CMK (cell line): Measurements from ENCODE around the gene ATXN1.

ENCODE experiments used
- DNase-seq: peaks from one replicate; pipeline ENCODE4 v3.0.0-alpha.2; 2010; ENCODE audit warnings: low read depth

ATXN1 gene

GRCh38 chr6:16533721-16534136 lies 227.5 kb downstream of the ATXN1 start:
- DNase-seq, result no peak

- DNase-seq, result no peak
Observed at GRCh38 chr6:16533210-16533609, 228.1 kb downstream of the ATXN1 start.

GRCh38 chr6:16527691-16528090 lies 233.6 kb downstream of the ATXN1 start:
- DNase-seq, result no peak

GRCh38 chr6:16524380-16524707 lies 236.9 kb downstream of the ATXN1 start:
- DNase-seq, result no peak

GRCh38 chr6:16523606-16524379 lies 237.5 kb downstream of the ATXN1 start:
- peak; percentile 53 for DNase-seq

GRCh38 chr6:16522937-16523336 lies 238.3 kb downstream of the ATXN1 start:
- DNase-seq, result no peak

GRCh38 chr6:16521528-16521927 lies 239.7 kb downstream of the ATXN1 start:
- no peak for DNase-seq

- no peak for DNase-seq
Observed at GRCh38 chr6:16519265-16520242, 241.7 kb downstream of the ATXN1 start.

GRCh38 chr6:16518265-16518664 lies 243.0 kb downstream of the ATXN1 start:
- DNase-seq, result no peak

GRCh38 chr6:16514249-16514648 lies 247.0 kb downstream of the ATXN1 start:
- peak; percentile 71 for DNase-seq

- DNase-seq, result no peak
Observed at GRCh38 chr6:16512544-16513290, 248.5 kb downstream of the ATXN1 start.

GRCh38 chr6:16511723-16512489 lies 249.4 kb downstream of the ATXN1 start:
- DNase-seq, result no peak

- no peak for DNase-seq
Observed at GRCh38 chr6:16511040-16511660, 250.1 kb downstream of the ATXN1 start.

- no peak for DNase-seq
Observed at GRCh38 chr6:16510245-16510644, 251.0 kb downstream of the ATXN1 start.

- no peak for DNase-seq
Observed at GRCh38 chr6:16508959-16509358, 252.3 kb downstream of the ATXN1 start.

GRCh38 chr6:16505711-16506357 lies 255.4 kb downstream of the ATXN1 start:
- DNase-seq, result no peak

GRCh38 chr6:16504609-16505008 lies 256.7 kb downstream of the ATXN1 start:
- DNase-seq, result no peak

GRCh38 chr6:16503970-16504415 lies 257.3 kb downstream of the ATXN1 start:
- no peak for DNase-seq

- no peak for DNase-seq
Observed at GRCh38 chr6:16503241-16503775, 258.0 kb downstream of the ATXN1 start.

GRCh38 chr6:16498957-16499356 lies 262.3 kb downstream of the ATXN1 start:
- no peak for DNase-seq
